GM20000 (cell line): ENCODE results near the gene DNAH11.

Experiments used
- DNase-seq: peaks from one replicate; pipeline ENCODE4 v3.0.0; 2012; ENCODE audit warnings: low spot score
- CTCF ChIP-seq: IDR thresholded peaks from 2 replicates; pipeline ENCODE4 v1.5.1; 2012; ENCODE audit warnings: mild to moderate bottlenecking, control low read depth; ENCODE audit errors: extremely low read depth, missing control alignments

DNAH11 gene

GRCh38 chr7:21544303-21544656, 1.4 kb downstream of the DNAH11 start:
- TF ChIP-seq CTCF, result no peak
- no peak for DNase-seq

- DNase-seq, result no peak
- no peak for TF ChIP-seq CTCF
Observed at GRCh38 chr7:21544715-21545114, 1.9 kb downstream of the DNAH11 start.

- DNase-seq, result no peak
- no peak for TF ChIP-seq CTCF
Observed at GRCh38 chr7:21547501-21547900, 4.7 kb downstream of the DNAH11 start.

GRCh38 chr7:21548491-21548890, 5.7 kb downstream of the DNAH11 start:
- TF ChIP-seq CTCF, result no peak
- no peak for DNase-seq

GRCh38 chr7:21550076-21550475, 7.2 kb downstream of the DNAH11 start:
- no peak for TF ChIP-seq CTCF
- no peak for DNase-seq

- TF ChIP-seq CTCF, result no peak
- DNase-seq, result no peak
Observed at GRCh38 chr7:21550821-21551531, 8.1 kb downstream of the DNAH11 start.

GRCh38 chr7:21562385-21562784, 19.5 kb downstream of the DNAH11 start:
- TF ChIP-seq CTCF, result no peak
- DNase-seq, result no peak
